Heart left ventricle (tissue), 16 donors: ENCODE data around the gene LRPAP1. TPM values are rescaled to one million over a fixed set of nuclear protein-coding genes. Genes with fewer than 3 reads are reported as not detected.

Experiments
- ATAC-seq, 4 donors: fragments of 200-7000 bp; cut with Tn5 transposase; one replicate each; pipeline ENCODE4 v1.9.1; 2020 to 2022; ENCODE audit warnings: moderate library complexity in 4 of 4, mild to moderate bottlenecking in 3 of 4, moderate number of reproducible peaks in 1 of 4
- DNase-seq, 5 donors: peaks; one replicate each; pipeline ENCODE4 v3.0.0-alpha.2; 2020
- H3K27ac ChIP-seq, 12 donors: fragments of 200-600 bp; sonication (generic) in 4 of 12; one replicate each; pipeline versions ENCODE4 v1.5.0 to v1.8.0; 2016 to 2022; ENCODE audit warnings: mild to moderate bottlenecking in 2 of 12
- H3K27me3 ChIP-seq, 9 donors: fragments of 200-600 bp; sonication (generic) in 2 of 9; one replicate each; pipeline versions ENCODE4 v1.5.1 to v1.8.0; 2016 to 2022; ENCODE audit warnings: mild to moderate bottlenecking in 3 of 9
- H3K36me3 ChIP-seq, 9 donors: fragments of 200-600 bp; sonication (generic) in 2 of 9; one replicate each; pipeline versions ENCODE4 v1.5.0 to v1.8.0; 2018 to 2022; ENCODE audit warnings: mild to moderate bottlenecking in 2 of 9
- H3K4me1 ChIP-seq, 12 donors: fragments of 200-600 bp; sonication (generic) in 4 of 12; one replicate each; pipeline versions ENCODE4 v1.5.0 to v1.8.0; 2016 to 2022; ENCODE audit warnings: mild to moderate bottlenecking in 3 of 12
- H3K4me3 ChIP-seq, 12 donors: fragments of 200-600 bp; sonication (generic) in 4 of 12; one replicate each; pipeline versions ENCODE4 v1.5.0 to v1.8.0; 2017 to 2022; ENCODE audit warnings: mild to moderate bottlenecking in 9 of 12, moderate library complexity in 4 of 12
- H3K9me3 ChIP-seq, 12 donors: fragments of 200-600 bp; sonication (generic) in 4 of 12; one replicate each; pipeline versions ENCODE4 v1.5.0 to v1.8.0; 2016 to 2022; ENCODE audit warnings: mild to moderate bottlenecking in 1 of 12
- POLR2A ChIP-seq, 2 donors: fragments of 450-650 bp; IDR thresholded peaks; one replicate each; pipeline ENCODE4 v1.6.1; 2017; ENCODE audit warnings: antibody characterized with exemption in 2 of 2, mild to moderate bottlenecking in 2 of 2, moderate library complexity in 2 of 2
- WGBS, 4 donors: extraction: QIAGEN DNeasy Blood & Tissue Kit in 2 of 4; methylation state at CpG; one replicate each; pipeline versions ENCODE4 v1.1.5 to v1.1.7; 2013 to 2018; 5-methylcytosine and 5-hydroxymethylcytosine counted together
- intact Hi-C, 10 donors: fragments of 100-400 bp; cut with DNase I; formaldehyde crosslinking; loops; one replicate each; pipeline versions ENCODE4 v1.11.1 to v1.14.2; 2022
- polyA plus RNA-seq, 2 donors: library from polyadenylated mRNA; stranded (reverse); fragments of 200-250 nt; gene quantifications; one replicate each; pipeline ENCODE4 v1.2.3, GENCODE V29; 2013
- total RNA-seq, 9 donors: library from RNA; depleted of rRNA in 2 of 9; stranded (reverse); fragments of >200 nt in 2 of 9; fragmentation: NEBNext Ultra II Directional in 3 of 9; extraction: Animal tissue kit (Norgen Biotek cat#: 25700) in 3 of 9; gene quantifications; one replicate each; pipeline versions ENCODE4 v1.1.0 to v1.2.4, GENCODE V29; 2016 to 2023
- TF ChIP-seq, protein P1 (sequence below), 12 donors: fragments of 200-600 bp; sonication (generic) in 4 of 12; IDR thresholded peaks; one replicate each; pipeline versions ENCODE4 v1.5.0 to v1.8.0; 2018 to 2022; ENCODE audit warnings: antibody characterized with exemption in 12 of 12, mild to moderate bottlenecking in 5 of 12
- donor health status: ischemic (EF 13 %, LVEDD 7.1; RV severe dilation, severe dysfunction).
- donor health status: healthy with polysubstance abuse.
- donor health status: DM: no; HTN: yes; CAD: no.
- donor health status: DM: no; HTN: no; CAD: no.
- donor health status: ischemic (EF 25% LVEDD 6.9; RV normal size, moderate dysfunction).
- donor health status: ischemic (EF 25% LVEDD 5.7; RV mildly dilated, moderate dysfunction).
- donor health status: healthy.
- donor health status: DM: yes; HTN: yes; CAD: no.
- donor health status: ischemic (EF 35%, LVEDD 5.7; RV mildly dilated, moderate dysfunction).
- donor health status: nonischemic (EF 11% LVEDD 7.7; RV severe dilation, severe dysfunction).
- donor health status: DM: yes; HTN: yes; CAD: no.
- donor health status: PGD.
- donor health status: ischemic (EF 29% LVEDD 5.4; RV normal size, mild dysfunction).
- donor health status: nonischemic (EF 23%, LVEDD 6.1; RV moderate dilation, normal function).

LRPAP1 gene
- total and polyA plus RNA-seq, 11 donors = 105 to 389 (median 283) TPM

GRCh38 chr4:3530663-3531254 is 1.5 kb downstream of the LRPAP1 start:
- DNase-seq (peak in 4 of 5 donors; percentile 41 to 57 (median 50)), ATAC-seq (peak in 3 of 4 donors; percentile 14 to 41 (median 16))
- intact Hi-C loops = no loop called here
- Histone ChIP-seq H3K27ac (peak overlapping the region in 2 of 12 donors; percentile 84), H3K4me3 (peak overlapping the region; percentile 66 to 97 (median 86)), H3K27me3 (no peaks in the 10 kb centered on the region), H3K9me3 (no peaks in the 10 kb centered on the region), H3K36me3 (peaks cover 0 to 23% (median 12%) of the 10 kb centered on the region in 9 donors), H3K4me1 (peaks cover 0 to 43% (median 23%) of the 10 kb centered on the region in 12 donors)
- no peak for TF ChIP-seq POLR2A (IDR thresholded peaks at IDR 0.05)
- TF ChIP-seq, protein P1, sequence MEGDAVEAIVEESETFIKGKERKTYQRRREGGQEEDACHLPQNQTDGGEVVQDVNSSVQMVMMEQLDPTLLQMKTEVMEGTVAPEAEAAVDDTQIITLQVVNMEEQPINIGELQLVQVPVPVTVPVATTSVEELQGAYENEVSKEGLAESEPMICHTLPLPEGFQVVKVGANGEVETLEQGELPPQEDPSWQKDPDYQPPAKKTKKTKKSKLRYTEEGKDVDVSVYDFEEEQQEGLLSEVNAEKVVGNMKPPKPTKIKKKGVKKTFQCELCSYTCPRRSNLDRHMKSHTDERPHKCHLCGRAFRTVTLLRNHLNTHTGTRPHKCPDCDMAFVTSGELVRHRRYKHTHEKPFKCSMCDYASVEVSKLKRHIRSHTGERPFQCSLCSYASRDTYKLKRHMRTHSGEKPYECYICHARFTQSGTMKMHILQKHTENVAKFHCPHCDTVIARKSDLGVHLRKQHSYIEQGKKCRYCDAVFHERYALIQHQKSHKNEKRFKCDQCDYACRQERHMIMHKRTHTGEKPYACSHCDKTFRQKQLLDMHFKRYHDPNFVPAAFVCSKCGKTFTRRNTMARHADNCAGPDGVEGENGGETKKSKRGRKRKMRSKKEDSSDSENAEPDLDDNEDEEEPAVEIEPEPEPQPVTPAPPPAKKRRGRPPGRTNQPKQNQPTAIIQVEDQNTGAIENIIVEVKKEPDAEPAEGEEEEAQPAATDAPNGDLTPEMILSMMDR (IDR thresholded peaks at IDR 0.05) = no peak
- WGBS, 4 donors = 56 to 71% (median 70%) methylated on average over 18 of the region's 18 CpGs

- peak overlapping the region in 1 of 12 donors; percentile 85 for H3K4me3 ChIP-seq
- peaks cover 0 to 43% (median 23%) of the 10 kb centered on the region in 12 donors for H3K4me1 ChIP-seq
- H3K27ac ChIP-seq = peak overlapping the region in 1 of 12 donors; percentile 18
- TF ChIP-seq, protein P1 (IDR thresholded peaks at IDR 0.05) = no peak
- TF ChIP-seq POLR2A (IDR thresholded peaks at IDR 0.05) = no peak
- no peaks in the 10 kb centered on the region for H3K27me3 ChIP-seq
- intact Hi-C loops = no loop called here
- peaks cover 0 to 28% (median 15%) of the 10 kb centered on the region in 9 donors for H3K36me3 ChIP-seq
- ATAC-seq = no peak
- DNase-seq = no peak
- no peaks in the 10 kb centered on the region for H3K9me3 ChIP-seq
- WGBS, 4 donors = 85 to 90% (median 88%) methylated on average over 16 of the region's 16 CpGs
Observed at GRCh38 chr4:3530051-3530450, 2.2 kb downstream of the LRPAP1 start.

- TF ChIP-seq, protein P1 (IDR thresholded peaks at IDR 0.05) = no peak
- TF ChIP-seq POLR2A (IDR thresholded peaks at IDR 0.05) = no peak
- WGBS, 4 donors = 79 to 92% (median 85%) methylated on average over 12 of the region's 12 CpGs
- Histone ChIP-seq H3K4me3 (no peak overlapping the region), H3K9me3 (no peaks in the 10 kb centered on the region), H3K27me3 (no peaks in the 10 kb centered on the region), H3K4me1 (peaks cover 0 to 43% (median 23%) of the 10 kb centered on the region in 12 donors), H3K27ac (peak overlapping the region in 1 of 12 donors; percentile 18), H3K36me3 (peaks cover 0 to 35% (median 18%) of the 10 kb centered on the region in 9 donors)
- no peak for ATAC-seq
- intact Hi-C loops = no loop called here
- peak in 3 of 5 donors; percentile 70 to 77 (median 76) for DNase-seq
Observed at GRCh38 chr4:3529363-3529762, 2.9 kb downstream of the LRPAP1 start.

GRCh38 chr4:3527914-3528876 is 4.0 kb downstream of the LRPAP1 start:
- Histone ChIP-seq H3K9me3 (no peaks in the 10 kb centered on the region), H3K4me3 (no peak overlapping the region), H3K27ac (no peak overlapping the region), H3K27me3 (no peaks in the 10 kb centered on the region), H3K36me3 (peaks cover 0 to 47% (median 29%) of the 10 kb centered on the region in 9 donors), H3K4me1 (peaks cover 0 to 43% (median 23%) of the 10 kb centered on the region in 12 donors)
- peak in 1 of 5 donors; percentile 21 for DNase-seq
- WGBS, 4 donors = 85 to 89% (median 87%) methylated on average over 18 to 27 of the region's 27 CpGs
- no peak for ATAC-seq
- intact Hi-C loops = no loop called here
- TF ChIP-seq, protein P1 (IDR thresholded peaks at IDR 0.05) = no peak
- TF ChIP-seq POLR2A (IDR thresholded peaks at IDR 0.05) = no peak
